Measurements from ENCODE around the gene TMEM132E. TPM values are rescaled to one million over a fixed set of nuclear protein-coding genes. Genes with fewer than 3 reads are reported as not detected.

TMEM132E gene
- total RNA-seq, 6 experiments from 2014 or later: 0.31 to 0.56 (median 0.43) TPM

DNA sequence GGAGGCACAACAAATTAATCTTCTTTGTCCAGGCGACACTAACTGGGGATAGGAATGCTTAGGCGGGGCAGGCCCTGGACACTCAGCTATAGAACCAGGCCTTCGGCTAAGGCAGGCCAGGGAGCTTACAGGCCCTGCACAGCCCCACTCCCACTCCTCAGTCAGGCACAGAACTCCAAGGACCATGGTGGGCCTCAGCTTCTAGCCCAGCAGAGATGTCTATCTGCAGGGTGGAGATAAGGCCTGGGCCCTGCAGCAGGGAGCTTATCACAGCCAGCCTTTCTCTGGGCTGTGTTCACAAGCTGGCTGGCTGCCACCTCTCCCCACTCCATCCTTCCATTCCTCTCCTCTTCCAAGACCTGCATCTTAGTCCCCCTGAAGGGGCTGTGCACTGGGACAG lies 68.1 kb downstream of the TMEM132E start:
- WGBS (ENCODE audit: insufficient coverage, low coverage, low lambda C conversion rate, missing lambda C conversion rate): no CpG with 5 or more reads among the region's 3 CpGs
- DNase-seq: no peak
- Histone ChIP-seq H3K4me1 (no peaks in the 10 kb centered on the region), H3K27ac (no peak overlapping the region), H3K36me3 (no peaks in the 10 kb centered on the region), H3K9me3 (no peaks in the 10 kb centered on the region), H3K27me3 (no peaks in the 10 kb centered on the region), H3K4me3 (no peak overlapping the region)
- intact Hi-C loops (cut with DNase I): no loop called here
- ATAC-seq: no peak
- no peak for TF ChIP-seq POLR2A (IDR thresholded peaks at IDR 0.05)
- TF ChIP-seq, protein P1, sequence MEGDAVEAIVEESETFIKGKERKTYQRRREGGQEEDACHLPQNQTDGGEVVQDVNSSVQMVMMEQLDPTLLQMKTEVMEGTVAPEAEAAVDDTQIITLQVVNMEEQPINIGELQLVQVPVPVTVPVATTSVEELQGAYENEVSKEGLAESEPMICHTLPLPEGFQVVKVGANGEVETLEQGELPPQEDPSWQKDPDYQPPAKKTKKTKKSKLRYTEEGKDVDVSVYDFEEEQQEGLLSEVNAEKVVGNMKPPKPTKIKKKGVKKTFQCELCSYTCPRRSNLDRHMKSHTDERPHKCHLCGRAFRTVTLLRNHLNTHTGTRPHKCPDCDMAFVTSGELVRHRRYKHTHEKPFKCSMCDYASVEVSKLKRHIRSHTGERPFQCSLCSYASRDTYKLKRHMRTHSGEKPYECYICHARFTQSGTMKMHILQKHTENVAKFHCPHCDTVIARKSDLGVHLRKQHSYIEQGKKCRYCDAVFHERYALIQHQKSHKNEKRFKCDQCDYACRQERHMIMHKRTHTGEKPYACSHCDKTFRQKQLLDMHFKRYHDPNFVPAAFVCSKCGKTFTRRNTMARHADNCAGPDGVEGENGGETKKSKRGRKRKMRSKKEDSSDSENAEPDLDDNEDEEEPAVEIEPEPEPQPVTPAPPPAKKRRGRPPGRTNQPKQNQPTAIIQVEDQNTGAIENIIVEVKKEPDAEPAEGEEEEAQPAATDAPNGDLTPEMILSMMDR (IDR thresholded peaks at IDR 0.05): no peak

DNA sequence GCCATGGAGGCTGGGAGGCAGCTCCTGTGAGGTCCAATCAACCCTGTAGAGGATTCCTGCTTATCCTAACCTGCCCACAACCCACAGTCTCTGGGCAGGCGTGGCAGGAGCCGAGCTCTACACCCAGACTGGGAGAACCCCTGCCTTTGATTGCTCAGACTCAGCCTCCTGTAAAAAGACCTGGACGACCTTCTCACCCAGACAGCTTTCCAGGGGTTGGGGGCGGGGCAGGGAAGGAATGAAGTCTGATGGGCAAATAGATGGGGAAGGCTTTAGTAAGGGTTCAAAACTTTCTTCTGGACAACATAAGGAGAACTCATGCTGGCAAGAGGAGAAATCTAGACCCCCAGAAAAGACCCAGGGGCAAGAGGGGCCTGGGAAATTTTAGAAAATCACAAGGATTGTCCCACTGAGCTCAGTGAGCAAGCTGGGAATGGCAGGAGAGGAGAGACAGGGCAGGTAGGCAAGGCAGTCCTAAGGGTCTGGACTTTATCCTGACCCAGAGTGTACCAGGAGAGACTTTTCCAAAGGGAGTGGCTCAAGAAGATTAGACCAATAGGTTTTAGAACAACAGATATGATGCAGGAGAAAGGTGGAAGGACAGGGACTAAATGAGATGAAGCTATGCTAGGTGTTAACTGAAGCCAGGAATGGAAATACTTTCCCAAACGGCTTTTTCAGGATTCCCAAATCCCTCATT lies 70.8 kb downstream of the TMEM132E start:
- intact Hi-C loops (cut with DNase I): no loop called here
- no peaks in the 10 kb centered on the region for H3K27me3 ChIP-seq
- no peaks in the 10 kb centered on the region for H3K36me3 ChIP-seq
- ATAC-seq (no peak), DNase-seq (no peak)
- TF ChIP-seq, protein P1 (IDR thresholded peaks at IDR 0.05): no peak
- no peak for TF ChIP-seq POLR2A (IDR thresholded peaks at IDR 0.05)
- H3K9me3 ChIP-seq: no peaks in the 10 kb centered on the region
- 12% methylated on average over 3 of the region's 5 CpGs for WGBS (ENCODE audit: insufficient coverage, low coverage, low lambda C conversion rate, missing lambda C conversion rate)
- no peaks in the 10 kb centered on the region for H3K4me1 ChIP-seq
- H3K27ac ChIP-seq: no peak overlapping the region
- H3K4me3 ChIP-seq: no peak overlapping the region

DNA sequence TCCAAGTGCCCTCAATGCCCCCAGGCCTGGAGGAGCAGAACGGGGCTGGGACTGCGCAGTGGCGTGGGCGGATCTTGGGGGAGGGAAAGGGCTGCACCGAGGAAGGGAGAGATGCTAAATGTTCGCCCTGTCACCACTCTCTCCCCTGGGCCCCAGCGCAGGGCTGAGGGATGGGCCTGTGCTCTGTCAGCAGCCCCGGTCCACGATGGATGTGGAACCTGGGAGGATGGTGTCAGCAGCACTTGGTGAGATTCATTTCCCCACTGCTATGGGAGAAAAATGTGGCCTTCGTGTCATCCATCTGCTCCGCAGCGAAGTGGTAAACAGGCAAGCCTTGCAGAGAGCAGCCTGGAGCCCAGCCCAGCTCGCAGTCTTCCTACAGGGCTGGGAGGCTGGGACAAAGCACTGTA lies 72.0 kb downstream of the TMEM132E start:
- Histone ChIP-seq H3K4me1 (no peaks in the 10 kb centered on the region), H3K36me3 (no peaks in the 10 kb centered on the region), H3K27ac (no peak overlapping the region), H3K4me3 (no peak overlapping the region), H3K27me3 (no peaks in the 10 kb centered on the region), H3K9me3 (no peaks in the 10 kb centered on the region)
- TF ChIP-seq, protein P1 (IDR thresholded peaks at IDR 0.05): no peak
- no peak for TF ChIP-seq POLR2A (IDR thresholded peaks at IDR 0.05)
- no CpG with 5 or more reads among the region's 13 CpGs for WGBS (ENCODE audit: insufficient coverage, low coverage, low lambda C conversion rate, missing lambda C conversion rate)
- no peak for ATAC-seq
- intact Hi-C loops (cut with DNase I): no loop called here
- no peak for DNase-seq

DNA sequence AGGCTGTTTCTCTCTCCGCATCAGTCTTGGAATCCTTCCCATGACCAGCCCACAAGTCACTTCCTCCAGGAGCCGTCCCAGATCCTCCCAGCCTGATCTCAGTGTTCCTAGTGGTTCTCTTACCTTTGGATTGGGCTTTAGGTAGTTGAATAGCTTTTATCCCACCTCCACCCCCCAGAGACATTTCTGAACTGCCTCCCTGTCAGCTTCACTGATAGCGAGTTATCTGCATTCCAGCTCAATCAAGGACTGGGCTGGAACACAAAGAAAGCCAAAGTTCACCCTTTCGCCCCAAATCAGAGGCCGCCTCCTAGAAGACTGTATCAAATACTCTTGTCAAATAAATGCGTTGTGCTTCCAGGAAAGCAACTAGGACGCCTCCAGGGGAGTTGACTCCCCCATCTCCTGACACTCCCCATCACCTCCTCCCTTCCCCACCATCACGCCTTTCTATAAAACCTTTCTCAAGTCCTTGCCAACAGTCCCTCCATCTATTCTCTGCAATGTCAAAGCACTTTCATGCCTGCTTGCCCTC lies 72.7 kb downstream of the TMEM132E start:
- ATAC-seq (no peak), DNase-seq (no peak)
- Histone ChIP-seq H3K4me3 (no peak overlapping the region), H3K27ac (no peak overlapping the region), H3K36me3 (no peaks in the 10 kb centered on the region), H3K4me1 (no peaks in the 10 kb centered on the region), H3K27me3 (no peaks in the 10 kb centered on the region), H3K9me3 (no peaks in the 10 kb centered on the region)
- intact Hi-C loops (cut with DNase I): no loop called here
- 25% methylated on average over 7 of the region's 8 CpGs for WGBS (ENCODE audit: insufficient coverage, low coverage, low lambda C conversion rate, missing lambda C conversion rate)
- no peak for TF ChIP-seq POLR2A (IDR thresholded peaks at IDR 0.05)
- TF ChIP-seq, protein P1 (IDR thresholded peaks at IDR 0.05): no peak

Measured in right lobe of liver (tissue), 6 donors.